ENCODE measurements around the gene DHODH.
"Not testable (repeated sequence)": the region's sequence is repeated elsewhere in the genome, so short reads cannot be mapped to it uniquely, and the experiment has no call there.

Gene DHODH

DNA sequence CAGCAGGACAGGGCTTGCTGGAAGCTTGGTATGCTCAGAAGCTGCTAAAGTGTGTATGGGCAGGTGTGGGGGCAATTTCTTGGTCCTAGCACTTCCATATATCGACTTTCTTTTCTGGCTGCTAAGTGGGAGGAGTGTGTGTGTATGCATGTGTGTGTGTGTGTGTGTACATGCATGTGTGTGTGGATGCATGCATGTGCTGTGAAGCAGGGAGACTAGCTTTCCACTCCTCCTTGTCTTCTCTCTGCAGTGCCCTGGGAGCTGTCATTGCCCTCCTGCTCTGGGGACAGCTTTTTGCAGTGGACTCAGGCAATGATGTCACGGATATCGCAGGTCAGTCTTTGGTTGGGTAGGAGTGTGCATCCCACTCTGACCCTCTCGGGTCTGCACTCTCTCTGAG lies 47.4 kb downstream of the DHODH start:
- DNase-seq, result no peak

DNA sequence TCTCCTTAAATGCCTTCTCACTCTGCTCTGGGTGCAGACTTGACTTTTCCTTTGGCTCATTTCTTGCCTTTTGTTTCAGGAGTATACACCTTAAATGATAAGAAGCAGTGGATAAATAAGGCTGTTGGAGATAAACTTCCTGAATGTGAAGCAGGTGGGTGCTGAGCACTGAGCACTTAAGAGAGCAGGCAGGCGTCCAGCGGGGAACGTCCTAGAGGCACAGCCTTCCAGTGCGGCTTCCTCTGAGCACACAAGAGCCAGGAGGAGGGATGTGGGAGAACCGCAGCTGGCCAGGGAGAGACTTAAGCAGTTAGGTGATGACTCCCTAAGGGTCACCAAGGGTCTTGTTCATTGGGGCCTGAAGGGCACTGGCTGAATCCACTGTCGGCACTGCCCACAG lies 48.8 kb downstream of the DHODH start:
- DNase-seq, result not testable (repeated sequence)

DNA sequence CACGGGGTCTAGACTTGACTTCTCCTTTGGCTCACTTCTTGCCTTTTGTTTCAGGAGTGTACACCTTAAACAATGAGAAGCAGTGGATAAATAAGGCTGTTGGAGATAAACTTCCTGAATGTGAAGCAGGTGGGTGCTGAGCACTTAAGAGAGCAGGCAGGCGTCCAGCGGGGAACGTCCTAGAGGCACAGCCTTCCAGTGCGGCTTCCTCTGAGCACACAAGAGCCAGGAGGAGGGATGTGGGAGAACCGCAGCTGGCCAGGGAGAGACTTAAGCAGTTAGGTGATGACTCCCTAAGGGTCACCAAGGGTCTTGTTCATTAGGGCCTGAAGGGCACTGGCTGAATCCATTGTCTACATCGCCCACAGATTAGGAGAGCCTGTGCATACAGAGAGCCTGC lies 50.5 kb downstream of the DHODH start:
- DNase-seq, result not testable (repeated sequence)

DNA sequence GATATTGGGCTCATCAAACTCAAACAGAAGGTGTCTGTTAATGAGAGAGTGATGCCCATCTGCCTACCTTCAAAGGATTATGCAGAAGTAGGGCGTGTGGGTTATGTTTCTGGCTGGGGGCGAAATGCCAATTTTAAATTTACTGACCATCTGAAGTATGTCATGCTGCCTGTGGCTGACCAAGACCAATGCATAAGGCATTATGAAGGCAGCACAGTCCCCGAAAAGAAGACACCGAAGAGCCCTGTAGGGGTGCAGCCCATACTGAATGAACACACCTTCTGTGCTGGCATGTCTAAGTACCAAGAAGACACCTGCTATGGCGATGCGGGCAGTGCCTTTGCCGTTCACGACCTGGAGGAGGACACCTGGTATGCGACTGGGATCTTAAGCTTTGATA lies 51.9 kb downstream of the DHODH start:
- DNase-seq, result no peak

DNA sequence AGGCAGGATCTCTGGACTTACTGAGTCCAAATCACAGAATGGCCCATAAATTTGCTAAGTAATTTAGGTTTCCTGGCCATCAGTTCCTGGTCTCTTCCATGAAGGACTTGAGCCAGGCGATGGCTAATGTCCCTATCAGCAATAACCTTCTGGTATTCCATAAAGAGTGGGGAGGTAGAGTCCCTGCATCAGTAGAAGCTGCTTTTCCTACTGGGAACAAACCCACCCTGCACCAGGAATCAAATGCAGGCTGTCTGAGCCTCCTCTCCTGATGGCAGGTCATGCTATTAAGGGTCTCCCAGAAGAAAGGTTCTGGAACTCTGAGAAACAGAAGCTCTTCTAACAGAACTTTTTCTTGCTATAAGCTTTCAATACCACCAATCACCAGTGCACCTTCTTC lies 53.0 kb downstream of the DHODH start:
- DNase-seq, result no peak

DNA sequence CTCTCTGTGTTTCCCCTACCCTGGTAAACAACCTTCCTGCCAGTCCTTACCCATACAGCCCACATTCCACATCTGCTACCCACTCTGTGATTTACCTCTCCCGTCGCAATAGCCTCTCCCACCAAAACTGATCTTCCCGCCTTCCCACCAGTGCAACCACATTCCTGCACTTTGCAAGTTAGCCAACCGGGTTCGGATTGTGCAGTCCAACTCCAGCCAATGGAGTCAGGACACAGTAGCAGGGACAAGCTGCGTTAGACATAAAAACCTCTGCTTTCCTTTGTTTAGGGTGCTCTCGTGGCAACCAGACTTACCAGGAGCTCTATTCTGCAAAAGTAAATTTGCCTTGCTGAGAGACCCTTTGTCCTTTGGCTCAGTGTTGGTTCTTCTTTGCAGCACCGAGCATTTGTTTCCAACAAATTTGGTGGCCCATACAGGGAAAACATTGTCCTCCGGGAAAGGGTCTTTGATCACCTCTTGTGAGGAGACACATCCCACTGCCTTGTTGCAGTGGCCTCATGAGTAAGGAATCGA lies 55.9 kb downstream of the DHODH start:
- no peak for DNase-seq

DNA sequence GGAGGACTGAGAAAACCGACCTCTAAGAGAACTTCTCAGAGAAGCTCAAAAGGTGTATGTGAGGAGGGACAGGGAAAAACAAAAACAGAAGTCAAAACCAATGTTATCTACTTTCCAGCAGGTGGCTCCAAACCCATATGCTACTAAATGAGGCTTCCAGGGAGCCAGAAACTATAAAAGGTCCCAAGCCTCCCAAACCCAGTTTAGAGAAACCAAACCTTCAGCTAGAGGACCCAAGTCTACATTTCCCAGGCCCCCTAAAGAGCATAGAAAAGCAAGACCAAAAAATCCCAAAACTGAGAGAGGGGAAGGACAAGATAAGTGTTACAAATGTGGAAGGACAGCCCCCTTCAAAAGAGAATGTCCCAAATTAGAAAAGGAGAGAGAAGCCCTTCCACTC lies 58.2 kb downstream of the DHODH start:
- DNase-seq, result peak; percentile 9

DNA sequence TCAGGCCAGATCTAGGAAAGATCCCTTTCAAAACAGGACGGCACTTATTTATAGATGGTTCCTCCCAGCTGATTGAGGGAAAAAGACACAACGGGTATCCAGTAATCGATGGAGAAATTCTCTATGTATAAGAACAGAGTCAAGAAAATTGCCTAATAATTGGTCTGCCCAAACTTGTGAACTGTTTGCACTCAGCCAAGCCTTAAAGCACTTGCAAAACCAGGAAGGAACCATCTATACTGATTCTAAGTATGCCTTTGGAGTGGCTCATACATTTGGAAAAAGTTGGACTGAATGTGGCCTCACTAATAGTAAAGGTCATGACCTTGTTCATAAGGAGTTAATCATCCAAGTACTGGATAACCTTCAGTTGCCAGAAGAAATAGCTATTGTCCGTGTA lies 60.4 kb downstream of the DHODH start:
- no peak for DNase-seq

DNA sequence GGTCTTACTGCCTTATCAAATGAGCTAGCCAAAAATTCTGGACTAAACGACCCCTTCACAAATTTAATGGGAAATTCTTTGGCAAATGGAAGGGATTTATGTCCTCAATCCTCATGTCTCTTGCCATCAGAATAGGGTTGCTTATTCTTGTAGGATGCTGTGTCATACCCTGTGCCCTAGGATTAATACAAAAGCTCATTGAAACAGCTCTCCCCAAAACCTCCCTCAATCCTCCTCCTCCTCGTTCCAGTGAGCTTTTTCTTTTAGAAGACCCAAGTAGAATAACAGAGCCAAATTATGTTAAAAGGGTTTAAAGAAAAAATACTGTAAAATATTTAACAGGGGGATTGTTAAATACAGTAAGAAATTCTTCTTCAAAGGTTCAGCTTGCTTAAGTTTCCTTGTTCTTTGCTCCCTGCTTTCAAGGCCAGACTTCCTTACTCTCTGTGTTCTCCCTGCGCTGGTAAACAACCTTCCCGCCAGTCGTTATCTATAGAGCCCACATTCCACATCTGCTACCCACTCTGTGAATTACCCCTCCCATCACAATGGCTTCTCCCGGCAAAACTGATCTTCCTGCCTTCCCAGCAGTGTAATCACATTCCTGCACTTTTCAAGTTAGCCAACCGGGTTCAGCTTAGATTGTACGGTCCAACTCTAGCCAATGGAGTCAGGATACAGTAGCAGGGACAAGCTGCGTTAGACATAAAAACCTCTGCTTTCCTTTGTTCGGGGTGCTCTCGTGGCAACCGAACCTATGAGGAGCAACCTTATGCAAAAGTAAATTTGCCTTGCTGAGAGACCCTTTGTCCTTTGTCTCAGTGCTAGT lies 64.2 kb downstream of the DHODH start:
- no peak for DNase-seq

DNA sequence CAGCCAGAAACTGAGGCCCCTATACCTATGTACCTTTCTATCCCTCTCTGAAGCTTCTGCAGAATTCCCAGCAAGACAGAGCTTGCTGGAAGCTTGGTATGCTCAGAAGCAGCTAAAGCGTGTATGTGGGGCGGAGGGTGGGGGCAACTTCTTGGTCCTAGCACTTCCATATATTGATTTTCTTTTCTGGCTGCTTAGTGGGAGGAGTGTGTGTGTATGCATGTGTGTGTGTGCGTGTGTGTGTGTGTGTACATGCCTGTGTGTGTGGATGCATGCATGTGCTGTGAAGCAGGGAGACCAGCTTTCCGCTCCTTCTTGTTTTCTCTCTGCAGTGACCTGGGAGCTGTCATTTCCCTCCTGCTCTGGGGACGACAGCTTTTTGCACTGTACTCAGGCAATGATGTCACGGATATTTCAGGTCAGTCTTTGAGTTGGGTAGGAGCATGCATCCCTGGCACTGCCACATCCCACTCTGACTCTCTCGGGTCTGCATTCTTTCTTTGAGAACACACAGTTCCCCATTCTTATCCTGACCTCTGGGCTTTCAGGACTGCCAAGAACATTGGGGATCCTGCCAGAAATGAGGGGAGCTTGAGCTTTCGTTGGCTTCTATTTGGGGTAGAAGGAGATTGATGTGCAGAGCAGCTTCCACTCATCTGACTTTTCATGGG lies 65.2 kb downstream of the DHODH start:
- DNase-seq, result no peak

DNA sequence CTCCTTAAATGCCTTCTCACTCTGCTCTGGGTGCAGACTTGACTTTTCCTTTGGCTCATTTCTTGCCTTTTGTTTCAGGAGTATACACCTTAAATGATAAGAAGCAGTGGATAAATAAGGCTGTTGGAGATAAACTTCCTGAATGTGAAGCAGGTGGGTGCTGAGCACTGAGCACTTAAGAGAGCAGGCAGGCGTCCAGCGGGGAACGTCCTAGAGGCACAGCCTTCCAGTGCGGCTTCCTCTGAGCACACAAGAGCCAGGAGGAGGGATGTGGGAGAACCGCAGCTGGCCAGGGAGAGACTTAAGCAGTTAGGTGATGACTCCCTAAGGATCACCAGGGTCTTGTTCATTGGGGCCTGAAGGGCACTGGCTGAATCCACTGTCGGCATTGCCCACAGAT lies 66.5 kb downstream of the DHODH start:
- DNase-seq, result not testable (repeated sequence)

All from GF-D8 (cell line).